Pons (tissue), 1 donor: Measurements from ENCODE around the gene SGMS1.
A peak's percentile ranks its signal among the peaks of the same experiment; 100 is the strongest.
"Not testable (repeated sequence)": the region's sequence is repeated elsewhere in the genome, so short reads cannot be mapped to it uniquely, and the experiment has no call there.

Experiments
- DNase-seq: peaks from one replicate; pipeline ENCODE4 v3.0.0-alpha.2; 2016; ENCODE audit warnings: low spot score

SGMS1 gene

DNA sequence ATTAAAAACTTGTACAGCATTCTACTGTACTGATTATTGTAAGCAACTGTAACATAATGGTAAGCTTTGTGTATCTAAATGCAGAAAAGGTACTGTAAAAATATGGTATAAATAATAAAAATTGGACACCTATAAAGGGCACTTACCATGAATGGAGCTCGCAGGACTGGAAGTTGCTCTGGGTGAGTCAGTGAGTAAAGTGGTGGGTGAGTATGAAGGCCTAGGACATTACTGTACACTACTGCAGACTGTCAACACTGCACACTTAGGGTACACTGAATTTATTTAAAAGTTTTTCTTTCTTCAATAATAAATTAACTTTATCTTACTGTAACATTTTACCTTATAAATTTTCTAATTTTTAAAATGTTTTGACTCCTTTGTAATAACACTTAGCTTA lies 253.8 kb downstream of the SGMS1 start:
- no peak for DNase-seq

DNA sequence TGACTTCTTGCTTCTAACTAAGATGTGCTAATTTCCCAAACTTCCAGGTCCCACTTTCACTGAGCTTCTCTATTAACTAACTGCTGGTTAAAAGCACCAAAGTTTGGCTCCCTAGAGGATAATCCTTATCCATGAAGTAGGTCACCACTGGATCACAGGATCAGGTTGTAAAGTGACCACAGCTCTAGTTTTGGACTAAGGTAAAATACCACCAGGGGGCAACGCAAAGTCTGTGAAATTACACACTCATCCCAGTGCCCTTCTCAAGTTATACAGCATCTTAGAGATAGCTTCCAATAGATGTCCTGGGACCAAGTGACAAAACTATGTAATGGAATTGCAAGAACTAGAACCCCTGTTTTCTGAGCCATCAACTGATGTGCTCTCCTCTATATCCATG lies 256.0 kb downstream of the SGMS1 start:
- DNase-seq = no peak

DNA sequence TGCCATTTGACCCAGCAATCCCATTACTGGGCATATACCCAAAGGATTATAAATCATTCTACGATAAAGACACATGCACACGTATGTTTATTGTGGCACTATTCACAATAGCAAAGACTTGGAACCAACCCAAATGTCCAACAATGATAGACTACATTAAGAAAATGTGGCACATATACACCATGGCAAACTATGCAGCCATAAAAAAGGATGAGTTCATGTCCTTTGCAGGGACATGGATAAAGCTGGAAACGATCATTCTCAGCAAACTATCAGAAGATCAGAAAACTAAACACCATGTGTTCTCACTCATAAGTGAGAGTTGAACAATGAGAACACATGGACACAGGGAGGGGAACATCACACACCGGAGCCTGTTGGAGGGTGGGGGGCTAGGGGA lies 257.3 kb downstream of the SGMS1 start:
- DNase-seq = not testable (repeated sequence)

DNA sequence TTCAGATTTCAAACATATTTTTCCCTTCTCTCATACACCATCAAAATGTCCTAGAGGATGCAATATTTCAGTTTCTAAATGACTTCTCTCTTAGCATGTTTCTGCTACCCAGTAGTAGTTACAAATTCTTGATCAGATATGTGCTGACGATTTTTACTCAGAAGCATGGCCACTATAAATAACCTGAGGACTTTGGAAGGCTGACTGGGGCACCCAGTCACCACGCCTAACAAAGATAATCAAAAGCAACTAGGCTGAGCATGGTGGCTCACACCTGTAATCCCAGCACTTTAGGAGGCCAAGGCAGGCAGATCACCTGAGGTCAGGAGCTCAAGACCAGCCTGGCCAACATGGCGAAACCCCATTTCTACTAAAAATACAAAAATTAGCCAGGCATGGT lies 259.0 kb downstream of the SGMS1 start:
- DNase-seq = not testable (repeated sequence)

DNA sequence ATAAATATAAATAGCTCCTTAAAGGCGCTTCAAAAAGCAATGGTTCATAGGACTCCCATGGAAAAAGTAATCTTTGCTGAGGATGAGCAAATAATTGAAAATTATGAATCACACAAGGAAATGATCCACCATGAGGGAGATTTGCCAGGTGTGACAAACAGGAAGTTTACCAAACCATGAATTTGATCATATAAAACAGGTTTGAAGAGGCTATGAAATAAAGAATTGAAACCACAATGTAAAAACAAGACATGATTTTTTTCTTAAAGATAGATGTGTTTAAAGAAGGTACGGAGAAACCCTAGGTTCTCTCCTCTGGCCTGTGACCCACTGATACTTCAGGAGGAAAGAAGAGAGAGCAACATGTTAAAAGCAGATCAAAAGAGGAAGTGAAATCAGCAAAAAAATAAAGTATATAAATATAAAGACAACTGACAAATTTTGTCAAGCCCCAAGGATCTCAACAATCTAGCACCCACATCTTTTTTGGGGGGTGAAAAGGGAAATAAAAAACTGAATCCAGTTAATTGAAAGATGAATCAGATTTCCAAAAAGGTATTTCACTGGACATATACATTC lies 261.1 kb downstream of the SGMS1 start:
- no peak for DNase-seq

DNA sequence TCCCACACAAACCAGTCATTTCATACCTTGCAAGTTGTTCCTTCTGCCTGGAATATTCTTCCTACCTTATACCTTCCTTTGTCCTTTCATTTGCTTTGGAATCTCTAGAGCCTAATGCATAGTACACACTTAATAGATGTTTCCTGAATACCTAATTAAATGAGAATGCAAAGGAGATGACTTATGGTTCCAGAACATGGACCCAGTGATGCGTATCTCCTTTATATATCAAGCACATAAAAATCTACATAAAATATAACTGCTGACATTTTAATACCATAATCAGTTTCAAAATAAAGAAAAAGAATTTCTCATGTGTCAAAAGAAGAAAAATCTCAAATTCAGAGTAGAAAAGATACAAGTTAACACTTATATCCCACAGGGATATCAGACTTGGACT lies 261.8 kb downstream of the SGMS1 start:
- no peak for DNase-seq

DNA sequence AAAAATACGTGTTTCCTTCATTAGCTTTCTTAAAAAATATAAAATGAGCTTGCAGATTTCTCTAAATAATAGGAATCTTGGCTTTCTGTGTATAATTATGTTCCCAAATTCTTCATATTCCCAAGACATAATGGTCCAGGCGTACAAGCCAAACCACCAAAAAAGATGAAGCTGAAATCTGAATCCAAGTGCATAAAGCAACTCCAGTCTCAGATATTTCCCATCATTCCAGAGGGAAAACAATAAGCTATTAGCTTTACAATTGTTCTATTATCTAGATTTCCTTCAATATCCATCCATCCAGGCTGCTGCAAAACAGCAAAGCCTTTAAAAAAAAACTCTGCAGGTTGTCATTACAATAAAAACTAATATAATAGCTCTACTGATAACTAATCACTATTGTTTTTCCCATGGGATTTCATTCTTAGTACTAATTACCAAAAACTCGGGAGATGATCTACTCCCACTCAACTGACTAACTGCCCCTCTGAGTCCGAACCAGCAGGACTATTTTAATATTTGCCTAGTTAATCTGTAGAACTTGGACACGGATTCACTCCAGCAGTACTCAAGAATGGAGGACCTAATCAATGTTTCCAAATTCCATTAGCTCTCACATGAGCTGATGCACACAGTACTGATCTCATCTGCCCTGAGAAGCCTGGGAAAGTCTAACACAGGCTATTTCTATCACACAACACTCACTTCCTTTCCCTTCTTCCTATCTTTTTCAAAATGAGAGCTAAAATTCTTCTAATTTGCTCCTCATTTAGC lies 263.5 kb downstream of the SGMS1 start:
- DNase-seq = peak; percentile 81

DNA sequence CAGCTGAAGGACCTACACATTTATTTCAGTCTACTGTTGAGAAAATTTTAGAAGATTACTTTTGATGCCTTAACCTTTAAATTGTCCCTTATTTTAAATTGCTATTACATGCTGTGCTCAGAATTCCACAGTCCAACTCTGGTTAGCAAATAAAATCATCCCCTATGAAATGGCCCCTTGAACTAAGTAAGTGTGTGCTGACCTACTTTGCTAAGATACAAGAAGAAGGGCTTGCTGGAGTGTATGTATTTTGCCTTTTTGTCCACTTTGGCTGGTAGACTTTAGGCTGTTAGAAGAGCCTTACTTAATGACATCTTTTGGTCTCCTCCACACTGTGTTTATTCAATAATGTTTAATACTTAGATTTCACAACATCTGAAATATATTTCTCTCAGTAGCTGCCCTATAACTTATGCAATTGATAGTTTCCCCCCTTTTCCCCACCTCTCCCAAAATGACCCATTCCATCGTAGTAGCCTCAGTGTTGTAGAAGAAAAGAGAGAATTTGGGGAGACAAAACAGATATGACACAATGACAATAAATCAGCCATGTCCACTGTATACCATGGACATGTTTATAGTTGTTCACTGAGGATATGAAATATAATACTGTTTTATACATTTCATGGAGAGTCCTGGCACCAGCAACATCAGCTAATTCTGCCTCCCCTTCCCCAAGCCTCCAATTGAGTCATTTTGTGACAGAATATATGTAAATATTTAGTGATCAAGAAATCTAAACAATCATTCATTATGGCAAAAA lies 264.6 kb downstream of the SGMS1 start:
- no peak for DNase-seq

DNA sequence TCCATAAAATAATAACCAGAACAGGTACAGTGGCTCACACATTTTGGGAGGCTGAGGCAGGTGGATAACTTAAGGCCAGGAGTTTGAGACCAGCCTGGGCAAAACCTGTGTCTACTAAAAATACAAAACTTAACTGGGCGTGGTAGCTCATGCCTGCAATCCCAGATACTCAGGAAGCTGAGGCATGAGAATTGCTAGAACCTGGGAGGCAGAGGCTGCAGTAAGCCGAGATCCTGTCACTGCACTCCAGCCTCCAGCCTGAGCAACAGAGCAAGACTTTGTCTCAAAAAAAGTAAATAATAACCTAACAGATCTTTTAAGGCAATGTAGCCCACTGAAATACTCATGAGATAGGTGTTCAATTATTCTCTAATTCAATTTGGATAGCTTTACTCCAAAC lies 265.3 kb downstream of the SGMS1 start:
- no peak for DNase-seq

DNA sequence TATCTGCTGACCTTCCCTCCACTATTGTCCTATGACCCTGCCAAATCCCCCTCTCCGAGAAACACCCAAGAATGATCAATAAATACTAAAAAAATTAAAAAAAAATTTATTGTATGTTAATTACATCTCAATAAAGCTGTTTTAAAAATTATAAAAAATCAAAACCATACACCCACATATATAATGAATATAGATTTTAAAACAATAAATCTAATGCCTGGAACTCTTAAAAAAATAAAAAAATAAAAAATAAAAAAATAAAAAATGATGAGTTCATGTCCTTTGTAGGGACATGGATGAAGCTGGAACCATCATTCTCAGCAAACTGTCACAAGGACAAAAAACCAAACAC lies 267.3 kb downstream of the SGMS1 start:
- not testable (repeated sequence) for DNase-seq

DNA sequence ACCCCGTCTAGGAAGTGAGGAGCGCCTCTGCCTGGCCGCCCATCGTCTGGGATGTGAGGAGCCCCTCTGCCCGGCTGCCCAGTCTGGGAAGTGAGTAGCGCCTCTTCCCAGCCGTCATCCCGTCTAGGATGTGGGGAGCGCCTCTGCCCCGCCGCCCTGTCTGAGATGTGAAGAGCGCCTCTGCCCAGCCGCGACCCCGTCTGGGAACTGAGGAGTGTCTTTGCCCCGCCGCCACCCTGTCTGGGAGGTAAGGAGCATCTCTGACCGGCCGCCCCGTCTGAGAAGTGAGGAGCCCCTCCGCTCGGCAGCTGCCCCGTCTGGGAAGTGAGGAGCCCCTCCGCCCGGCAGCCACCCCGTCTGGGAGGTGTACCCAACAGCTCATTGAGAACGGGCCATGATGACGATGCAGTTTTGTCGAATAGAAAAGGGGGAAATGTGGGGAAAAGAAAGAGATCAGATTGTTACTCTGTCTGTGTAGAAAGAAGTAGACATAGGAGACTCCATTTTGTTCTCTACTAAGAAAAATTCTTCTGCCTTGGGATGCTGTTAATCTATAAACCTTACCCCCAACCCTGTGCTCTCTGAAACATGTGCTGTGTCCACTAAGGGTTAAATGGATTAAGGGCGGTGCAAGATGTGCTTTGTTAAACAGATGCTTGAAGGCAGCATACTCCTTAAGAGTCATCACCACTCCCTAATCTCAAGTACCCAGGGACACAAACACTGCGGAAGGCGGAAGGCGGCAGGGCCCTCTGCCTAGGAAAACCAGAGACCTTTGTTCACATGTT lies 267.9 kb downstream of the SGMS1 start:
- not testable (repeated sequence) for DNase-seq

DNA sequence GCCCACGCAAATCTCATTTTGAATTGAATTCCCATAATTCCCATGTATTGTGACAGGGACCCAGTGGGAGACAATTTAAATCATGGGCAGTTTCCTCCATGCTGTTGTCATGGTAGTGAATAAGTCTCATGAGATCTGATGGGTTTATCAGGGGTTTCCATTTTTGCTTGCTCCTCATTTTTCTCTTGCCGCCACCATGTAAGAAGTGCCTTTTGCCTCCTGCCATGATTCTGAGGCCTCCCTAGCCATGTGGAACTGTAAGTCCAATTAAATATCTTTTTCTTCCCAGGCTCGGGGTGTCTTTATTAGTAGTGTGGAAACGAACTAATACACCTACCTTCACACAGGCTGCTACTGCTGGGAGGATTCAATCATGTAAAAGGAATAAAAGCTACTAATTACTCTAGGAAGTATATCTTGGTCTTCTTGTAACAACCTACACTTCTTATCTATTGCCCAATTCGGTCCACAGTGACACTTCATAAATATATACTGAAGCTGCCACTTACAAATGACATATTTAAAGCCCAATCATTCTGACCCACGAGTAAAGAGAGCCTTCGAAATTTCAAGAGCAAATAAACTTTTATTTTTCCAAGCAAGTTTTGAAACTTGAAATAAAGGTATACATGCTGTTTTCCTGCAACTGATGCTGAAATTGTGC lies 272.1 kb downstream of the SGMS1 start:
- DNase-seq = no peak

DNA sequence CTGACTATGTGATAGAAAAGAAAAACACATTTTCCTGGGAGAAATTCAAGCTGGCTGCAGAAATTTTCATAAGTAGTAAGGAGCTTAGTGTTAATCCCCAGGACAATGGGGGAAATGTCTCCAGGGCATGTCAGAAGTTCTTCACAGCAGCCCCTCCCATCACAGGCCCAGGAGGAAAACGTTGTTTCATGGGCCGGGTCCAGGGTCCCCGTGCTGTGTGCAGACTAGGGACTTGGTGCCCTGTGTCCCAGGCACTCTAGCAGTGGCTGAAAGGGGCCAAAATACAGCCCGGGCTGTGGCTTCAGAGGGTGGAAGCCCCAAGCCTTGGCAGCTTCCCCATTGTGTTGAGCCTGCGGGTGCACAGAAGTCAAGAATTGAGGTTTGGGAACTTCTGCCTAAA lies 273.4 kb downstream of the SGMS1 start:
- no peak for DNase-seq

DNA sequence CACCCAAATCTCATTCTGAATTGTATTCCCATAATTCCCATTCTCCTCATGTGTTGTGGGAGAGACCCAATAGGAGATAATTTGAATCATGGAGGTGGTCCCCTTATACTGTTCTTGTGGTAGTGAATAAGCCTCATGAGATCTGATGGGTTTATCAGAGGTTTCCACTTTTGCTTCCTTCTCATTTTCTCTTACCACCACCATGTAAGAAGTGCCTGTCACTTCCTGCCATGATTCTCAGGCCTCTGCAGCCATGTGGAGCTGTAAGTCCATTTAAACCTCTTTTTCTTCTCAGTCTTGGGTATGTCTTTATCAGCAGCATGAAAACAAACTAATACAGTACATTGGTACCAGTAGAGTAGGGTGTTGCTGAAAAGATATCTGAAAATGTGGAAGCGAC lies 274.2 kb downstream of the SGMS1 start:
- DNase-seq = no peak

DNA sequence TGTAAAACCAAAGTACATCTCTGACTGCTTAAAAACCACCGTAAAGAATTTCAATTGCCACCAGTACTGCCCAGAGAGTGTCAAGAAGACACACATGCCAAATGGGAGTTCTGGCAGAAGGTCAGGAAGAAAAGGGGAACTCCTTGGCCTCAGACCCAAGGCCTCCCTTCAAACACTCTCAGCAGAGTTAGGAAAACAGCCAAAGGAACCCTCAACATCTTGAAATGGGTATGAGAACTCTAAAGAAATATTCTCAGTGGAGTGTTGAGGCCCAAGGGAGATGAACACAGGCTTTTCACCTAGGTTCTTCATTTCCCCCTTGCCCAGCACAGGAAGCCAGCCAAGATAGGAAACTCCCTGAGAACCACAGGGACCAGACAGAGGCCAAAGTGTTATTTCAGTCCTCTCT lies 276.4 kb downstream of the SGMS1 start:
- DNase-seq = no peak

DNA sequence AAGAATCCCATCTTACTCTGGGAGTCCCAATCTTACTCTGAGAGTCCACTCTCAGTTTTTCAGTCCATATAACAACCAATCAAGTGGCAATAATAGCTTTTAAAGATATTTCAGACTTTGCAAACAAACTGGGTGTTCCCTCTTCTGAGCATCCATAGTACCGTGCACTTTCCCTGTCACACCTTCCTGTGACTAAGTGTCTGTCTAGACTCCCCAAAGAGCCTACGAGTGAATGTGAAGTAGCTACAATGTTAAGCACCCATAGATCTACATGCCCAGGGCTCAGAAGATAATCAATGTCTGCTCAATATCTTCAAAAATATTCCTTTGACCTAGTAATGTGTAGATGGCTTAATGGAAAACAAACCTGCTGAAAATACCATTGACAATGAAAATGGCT lies 276.8 kb downstream of the SGMS1 start:
- no peak for DNase-seq

DNA sequence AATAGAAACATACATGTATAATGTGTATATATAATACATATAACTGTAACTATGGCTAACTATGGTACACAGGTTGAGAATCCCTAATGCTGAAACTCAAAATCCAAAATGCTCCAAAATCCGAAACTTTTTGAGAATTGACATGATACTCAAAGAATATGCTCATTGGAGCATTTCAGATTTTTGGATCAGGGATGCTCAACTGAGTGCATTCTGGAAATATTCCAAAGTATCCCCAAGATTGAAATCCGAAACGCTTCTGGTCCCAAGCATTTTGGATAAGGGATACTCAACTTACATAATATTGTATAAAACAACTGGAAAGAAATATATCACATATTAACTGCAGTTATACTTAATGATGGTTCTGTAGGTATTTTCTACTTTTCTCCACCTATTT lies 278.2 kb downstream of the SGMS1 start:
- no peak for DNase-seq

DNA sequence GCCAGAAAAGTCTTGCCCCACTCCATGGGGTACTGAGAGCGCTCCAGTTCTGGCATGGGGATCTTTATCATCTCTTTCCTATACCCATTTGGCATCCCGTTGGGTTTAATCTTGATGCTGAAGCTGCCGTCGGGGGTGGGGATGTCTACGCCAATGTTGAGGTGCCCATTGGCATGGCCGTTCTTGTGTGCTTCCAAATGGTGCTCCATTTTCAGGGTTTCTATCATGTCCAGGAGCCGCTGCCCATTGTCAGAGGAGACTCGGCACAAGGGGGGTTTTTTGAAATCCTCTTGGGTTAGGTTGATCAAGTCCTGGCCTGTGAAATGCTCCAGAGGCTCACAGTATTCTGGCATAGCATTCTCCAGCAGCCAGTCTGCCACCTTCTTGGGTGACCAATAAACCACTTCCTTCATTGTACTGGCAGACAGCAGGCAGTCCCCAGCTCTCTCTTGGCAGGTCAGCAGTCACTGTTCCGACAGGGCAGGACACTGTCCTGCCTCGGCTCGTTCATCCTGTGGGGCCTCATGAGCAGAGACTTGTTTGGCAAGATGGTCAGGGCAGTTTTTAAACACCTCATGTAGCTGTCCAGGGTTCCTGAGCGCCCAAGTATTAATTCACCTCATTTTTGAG lies 279.9 kb downstream of the SGMS1 start:
- DNase-seq = no peak

DNA sequence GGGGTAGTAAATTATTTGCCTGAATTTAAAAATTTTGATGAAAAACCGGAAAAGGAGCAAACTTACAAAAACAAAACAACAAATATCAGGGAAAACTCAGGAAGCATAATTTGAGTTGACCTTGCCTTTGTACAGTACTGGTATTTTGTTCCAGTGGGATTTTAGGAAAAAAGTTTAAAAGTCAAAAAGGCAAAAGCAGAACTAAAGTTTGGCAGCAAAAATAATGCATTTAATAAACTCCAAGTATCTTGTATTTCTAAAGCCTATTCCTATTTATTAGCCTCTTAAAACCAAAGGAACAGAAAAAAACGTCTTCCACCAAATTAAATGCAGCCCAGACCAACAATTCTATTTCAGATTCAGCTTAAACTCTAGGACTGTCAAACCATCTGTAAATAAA lies 281.8 kb downstream of the SGMS1 start:
- no peak for DNase-seq

DNA sequence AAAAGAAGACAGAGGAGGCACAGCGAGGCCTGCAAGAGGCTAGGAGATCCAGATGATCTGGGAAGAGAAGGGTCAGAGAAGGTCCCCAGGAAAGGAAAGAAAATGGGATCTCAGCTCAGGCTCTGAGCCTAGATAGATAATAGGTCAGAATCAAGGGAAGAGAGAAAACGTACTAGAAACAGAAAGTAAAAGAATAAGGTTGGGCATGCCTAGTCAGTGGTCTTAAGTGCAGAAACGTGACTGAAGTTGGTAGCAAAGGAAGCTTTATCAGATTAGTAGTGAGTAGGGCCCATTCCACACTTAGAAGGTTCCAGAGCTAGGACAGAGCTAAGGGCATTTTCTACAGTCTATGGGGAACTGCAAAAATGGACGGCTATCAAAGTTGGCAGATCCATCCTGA lies 287.6 kb downstream of the SGMS1 start:
- DNase-seq = no peak

DNA sequence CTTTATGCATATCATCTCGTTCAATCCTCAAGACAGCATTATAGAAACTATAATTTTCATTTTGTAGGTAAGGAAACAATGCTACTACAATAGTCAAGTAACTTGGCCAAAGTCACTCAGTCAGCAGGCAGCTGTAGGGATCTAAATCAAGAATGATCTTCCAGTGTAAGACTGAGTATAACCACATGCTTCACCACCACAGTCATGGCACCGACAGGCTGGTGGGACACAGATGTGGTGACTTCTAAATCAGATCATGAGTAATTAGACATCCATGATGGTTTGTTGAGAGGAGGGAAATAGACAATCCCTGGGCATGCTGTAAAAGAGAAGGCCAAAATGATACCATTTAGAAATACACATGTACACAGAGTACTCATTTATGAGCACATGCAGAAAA lies 288.4 kb downstream of the SGMS1 start:
- DNase-seq = no peak

DNA sequence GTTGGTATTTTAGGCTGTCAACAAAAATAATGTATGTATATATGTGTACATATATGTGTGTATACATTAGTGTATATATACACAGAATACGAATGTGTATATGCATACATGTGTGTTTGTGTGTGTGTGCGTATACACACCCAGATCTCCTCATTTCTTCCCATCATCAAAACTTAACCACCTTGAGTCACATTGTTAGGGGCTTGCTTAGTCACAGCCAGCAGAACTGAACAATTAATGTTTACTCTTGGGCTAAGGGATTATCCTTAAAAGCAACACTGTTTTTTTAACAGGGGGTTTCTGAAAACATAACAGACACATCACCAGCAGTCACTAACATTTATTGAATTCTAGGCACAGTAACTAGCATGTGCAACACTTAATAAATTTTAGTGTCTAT lies 289.5 kb downstream of the SGMS1 start:
- DNase-seq = no peak
